GM21367 (cell line): Measurements from ENCODE around the gene SNX10.
A peak's percentile ranks its signal among the peaks of the same experiment; 100 is the strongest.
"Not testable (repeated sequence)": the region's sequence is repeated elsewhere in the genome, so short reads cannot be mapped to it uniquely, and the experiment has no call there.

Experiments used
- ATAC-seq: cut with Tn5 transposase; IDR thresholded peaks from one replicate; pipeline ENCODE4 v1.9.1; 2021; ENCODE audit not compliant: unreplicated experiment

The SNX10 gene

GRCh38 chr7:26291699-26292538 lies at the start of gene SNX10:
Gene SNX10, plus strand, starts transcription at chr7:26291862. Its CDS starts 54,581 bp downstream, at chr7:26346443.
- ATAC-seq, result peak; percentile 75

- ATAC-seq, result no peak
These were observed 46.5 kb upstream of the SNX10 start for GRCh38 chr7:26245150-26245549.

- no peak for ATAC-seq
These were observed 41.4 kb upstream of the SNX10 start for GRCh38 chr7:26250239-26250638.

GRCh38 chr7:26261866-26262265 lies 29.8 kb upstream of the SNX10 start:
- not testable (repeated sequence) for ATAC-seq

- no peak for ATAC-seq
These were observed 26.6 kb upstream of the SNX10 start for GRCh38 chr7:26265065-26265464.

GRCh38 chr7:26265499-26266075 lies 26.1 kb upstream of the SNX10 start:
- ATAC-seq, result no peak

- ATAC-seq, result no peak
These were observed 24.0 kb upstream of the SNX10 start for GRCh38 chr7:26267601-26268166.

GRCh38 chr7:26275213-26275612 lies 16.4 kb upstream of the SNX10 start:
- ATAC-seq, result no peak

- no peak for ATAC-seq
These were observed 12.9 kb upstream of the SNX10 start for GRCh38 chr7:26278770-26279169.

- no peak for ATAC-seq
These were observed 12.3 kb upstream of the SNX10 start for GRCh38 chr7:26279405-26279804.

- ATAC-seq, result no peak
These were observed 11.6 kb upstream of the SNX10 start for GRCh38 chr7:26280097-26280496.

- no peak for ATAC-seq
These were observed 10.9 kb upstream of the SNX10 start for GRCh38 chr7:26280723-26281122.

GRCh38 chr7:26284477-26284876 lies 7.2 kb upstream of the SNX10 start:
- ATAC-seq, result no peak

- ATAC-seq, result no peak
These were observed 6.5 kb upstream of the SNX10 start for GRCh38 chr7:26284995-26285632.

GRCh38 chr7:26286157-26286556 lies 5.5 kb upstream of the SNX10 start:
- ATAC-seq, result no peak

GRCh38 chr7:26288126-26288525 lies 3.5 kb upstream of the SNX10 start:
- ATAC-seq, result not testable (repeated sequence)

- ATAC-seq, result no peak
These were observed 411 bp upstream of the SNX10 start for GRCh38 chr7:26291251-26291650.

- no peak for ATAC-seq
These were observed 1.3 kb downstream of the SNX10 start for GRCh38 chr7:26292768-26293560.

- peak; percentile 67 for ATAC-seq
These were observed 2.1 kb downstream of the SNX10 start for GRCh38 chr7:26293569-26294308.

- ATAC-seq, result no peak
These were observed 3.4 kb downstream of the SNX10 start for GRCh38 chr7:26295015-26295414.
